Transverse colon (tissue), 4 donors: Measurements from ENCODE around the gene SLC25A42. TPM values are rescaled to one million over a fixed set of nuclear protein-coding genes. Genes with fewer than 3 reads are reported as not detected.

Experiments
- DNase-seq: peaks from one replicate; pipeline ENCODE4 v3.0.0-alpha.2; 2019
- H3K27ac ChIP-seq, 4 donors: fragments of 200-600 bp; sonication (generic); 2 replicates each; pipeline ENCODE4 v1.5.1; 2016 to 2018; ENCODE audit warnings: inconsistent platforms in 4 of 4
- H3K27me3 ChIP-seq: fragments of 200-600 bp; sonication (generic); 2 replicates; pipeline ENCODE4 v1.5.1; 2017; ENCODE audit warnings: inconsistent platforms
- H3K36me3 ChIP-seq, 4 donors: fragments of 200-600 bp; sonication (generic); 2 replicates each; pipeline ENCODE4 v1.5.1; 2017 to 2019; ENCODE audit warnings: inconsistent platforms in 4 of 4
- H3K4me1 ChIP-seq, 4 donors: fragments of 200-600 bp; sonication (generic); 2 replicates each; pipeline ENCODE4 v1.5.1; 2017 to 2020; ENCODE audit warnings: inconsistent platforms in 4 of 4
- H3K4me3 ChIP-seq, 4 donors: fragments of 200-600 bp; sonication (generic); 1 replicate in 1 of 4; 2 replicates in 3 of 4; pipeline versions ENCODE4 v1.5.1 to v1.6.1; 2017 to 2019; ENCODE audit warnings: inconsistent platforms in 4 of 4
- H3K9me3 ChIP-seq, 2 donors: fragments of 200-600 bp; sonication (generic); 2 replicates each; pipeline ENCODE4 v1.5.1; 2017 to 2019; ENCODE audit warnings: inconsistent platforms in 2 of 2
- CTCF ChIP-seq, 5 experiments: fragments of 200-600 bp in 3 of 5; fragments of 450-650 bp in 2 of 5; sonication (generic) in 3 of 5; IDR thresholded peaks; 1 replicate in 2 of 5; 2 replicates in 3 of 5; pipeline ENCODE4 v1.5.1; 2016 to 2017; ENCODE audit warnings: antibody characterized with exemption in 5 of 5, inconsistent platforms in 3 of 5, mild to moderate bottlenecking in 2 of 5, moderate library complexity in 1 of 5
- EP300 ChIP-seq: sonication (generic); formaldehyde crosslinking; IDR thresholded peaks from one replicate; pipeline ENCODE4 v1.6.1; 2017; ENCODE audit warnings: antibody characterized with exemption, low read depth
- POLR2A ChIP-seq: fragments of 450-650 bp; IDR thresholded peaks from one replicate; pipeline ENCODE4 v1.6.1; 2016; ENCODE audit warnings: antibody characterized with exemption, mild to moderate bottlenecking, moderate library complexity
- POLR2AphosphoS5 ChIP-seq, 3 donors: sonication (generic); formaldehyde crosslinking; IDR thresholded peaks; one replicate each; pipeline ENCODE4 v1.6.1; 2016; ENCODE audit warnings: antibody characterized with exemption in 3 of 3
- WGBS, 2 donors: methylation state at CpG; one replicate each; pipeline ENCODE4 v1.1.5; 2018; ENCODE audit warnings: low coverage in 1 of 2; 5-methylcytosine and 5-hydroxymethylcytosine counted together
- in situ Hi-C, 4 donors: fragments of 200-750 bp; cut with MboI; loops; one replicate each; pipeline versions ENCODE4 v1.15.0 to v1.15.1; 2017; ENCODE audit warnings: low sequenced_read_pairs in 3 of 4, low pct_ligation_motif_present in 1 of 4, low pct_unique_long_range_greater_than_20kb in 1 of 4
- intact Hi-C: fragments of 100-400 bp; cut with DNase I; formaldehyde crosslinking; loops from one replicate; pipeline ENCODE4 v1.15.1; 2023; ENCODE audit warnings: low total_unique reads
- total RNA-seq, 4 donors: library from RNA; depleted of rRNA; stranded (reverse); fragments of >200 nt; gene quantifications; one replicate each; pipeline ENCODE4 v1.1.0, GENCODE V29; 2016

SLC25A42 gene
- total RNA-seq, 4 donors from 2014 or later: 6.8 to 141 (median 24.5) TPM

- DNase-seq: no peak
- peaks cover 0 to 7% (median 0%) of the 10 kb centered on the region in 4 donors for H3K36me3 ChIP-seq
- H3K4me3 ChIP-seq: no peak overlapping the region
- in situ Hi-C loops (loop anchor here in 1 of 4 donors (10.0 kb wide), 1 partner anchor 75 kb away; the partner anchor contains the start of gene TMEM161A), intact Hi-C loops (loop anchor here (10.0 kb wide), 2 partner anchors 75 to 115 kb away; partner anchors contain the start of genes MEF2B and TMEM161A)
- no peak overlapping the region for H3K27ac ChIP-seq
- TF ChIP-seq POLR2AphosphoS5 (IDR thresholded peaks at IDR 0.05): no peak
- no peak for TF ChIP-seq EP300
- 80 to 85% methylated on average over 2 to 12 of the region's 12 CpGs for WGBS, 2 donors
- H3K27me3 ChIP-seq: no peaks in the 10 kb centered on the region
- no peaks in the 10 kb centered on the region for H3K9me3 ChIP-seq
- H3K4me1 ChIP-seq: peaks cover 6 to 12% (median 8%) of the 10 kb centered on the region in 4 donors
Observed at GRCh38 chr19:19059837-19060611, 3.8 kb upstream of the SLC25A42 start.

GRCh38 chr19:19061506-19061905 is 2.3 kb upstream of the SLC25A42 start:
- 65% methylated on average over 8 of the region's 8 CpGs; no CpG with 5 or more reads in 1 of the 2 donors for WGBS, 2 donors
- Histone ChIP-seq H3K4me3 (no peak overlapping the region), H3K27me3 (no peaks in the 10 kb centered on the region), H3K36me3 (peaks cover 0 to 4% (median 0%) of the 10 kb centered on the region in 4 donors), H3K4me1 (peaks cover 14 to 25% (median 17%) of the 10 kb centered on the region in 4 donors), H3K9me3 (no peaks in the 10 kb centered on the region), H3K27ac (no peak overlapping the region)
- intact Hi-C loops: no loop called here
- DNase-seq: no peak
- in situ Hi-C loops: no loop called here
- no peak for TF ChIP-seq POLR2A
- TF ChIP-seq POLR2AphosphoS5 (IDR thresholded peaks at IDR 0.05): no peak
- TF ChIP-seq EP300: no peak

- no peaks in the 10 kb centered on the region for H3K27me3 ChIP-seq
- no peak for DNase-seq
- peaks cover 14 to 33% (median 17%) of the 10 kb centered on the region in 4 donors for H3K4me1 ChIP-seq
- WGBS, 2 donors: 85% methylated on average over 4 of the region's 4 CpGs; no CpG with 5 or more reads in 1 of the 2 donors
- peak overlapping the region in 3 of 4 donors; percentile 18 to 92 (median 77) for H3K4me3 ChIP-seq
- H3K36me3 ChIP-seq: no peaks in the 10 kb centered on the region
- TF ChIP-seq EP300 (no peak), POLR2AphosphoS5 (IDR thresholded peaks at IDR 0.05) (no peak), CTCF (IDR thresholded peaks at IDR 0.05) (no peak), POLR2A (no peak)
- no peaks in the 10 kb centered on the region for H3K9me3 ChIP-seq
- in situ Hi-C loops (no loop called here), intact Hi-C loops (no loop called here)
- peak overlapping the region; percentile 78 to 85 (median 83) for H3K27ac ChIP-seq
Observed at GRCh38 chr19:19062454-19063182, 1.2 kb upstream of the SLC25A42 start.

- Histone ChIP-seq H3K27ac (peak overlapping the region; percentile 78 to 86 (median 83)), H3K9me3 (no peaks in the 10 kb centered on the region), H3K4me1 (peaks cover 14 to 41% (median 17%) of the 10 kb centered on the region in 4 donors), H3K36me3 (no peaks in the 10 kb centered on the region), H3K27me3 (no peaks in the 10 kb centered on the region), H3K4me3 (peak overlapping the region; percentile 57 to 92 (median 82))
- 0 to 1% methylated on average over 6 to 20 of the region's 29 CpGs for WGBS, 2 donors
- TF ChIP-seq EP300 (no peak), POLR2AphosphoS5 (IDR thresholded peaks at IDR 0.05) (no peak), POLR2A (peak; percentile 10), CTCF (IDR thresholded peaks at IDR 0.05) (peak in 3 of 5 experiments; percentile 12 to 43 (median 25))
- in situ Hi-C loops (no loop called here), intact Hi-C loops (no loop called here)
- DNase-seq: peak; percentile 27
Observed at GRCh38 chr19:19064098-19064722, 416 bp downstream of the SLC25A42 start.
